Fibroblast of skin of abdomen (primary cell): ENCODE results near the gene TGM4.
"Not testable (repeated sequence)": the region's sequence is repeated elsewhere in the genome, so short reads cannot be mapped to it uniquely, and the experiment has no call there.

Experiments
- DNase-seq: peaks from one replicate; pipeline ENCODE4 v3.0.0-alpha.2; 2013

Gene TGM4

GRCh38 chr3:44915702-44916438, 41.5 kb downstream of the TGM4 start:
- no peak for DNase-seq

DNA sequence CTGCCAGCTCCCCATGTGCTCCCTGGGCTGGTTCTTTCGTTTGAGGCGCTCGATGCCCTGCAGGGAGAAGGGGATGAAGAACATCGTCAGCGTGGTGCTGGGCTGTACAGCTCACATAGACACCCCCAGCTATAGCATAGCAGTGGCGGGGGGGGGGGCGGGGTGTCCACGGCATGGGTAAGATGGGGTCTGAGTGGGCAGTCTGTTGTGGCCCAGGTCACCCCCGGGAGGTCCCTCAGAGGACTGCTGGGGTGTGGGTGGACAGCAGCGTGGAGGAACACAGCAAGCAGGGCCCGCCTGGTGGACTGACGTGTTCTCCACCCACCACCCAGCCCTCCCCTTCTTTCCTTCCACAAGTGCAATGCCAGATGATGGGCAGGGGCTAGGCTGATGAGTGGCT, 43.7 kb downstream of the TGM4 start:
- no peak for DNase-seq

DNA sequence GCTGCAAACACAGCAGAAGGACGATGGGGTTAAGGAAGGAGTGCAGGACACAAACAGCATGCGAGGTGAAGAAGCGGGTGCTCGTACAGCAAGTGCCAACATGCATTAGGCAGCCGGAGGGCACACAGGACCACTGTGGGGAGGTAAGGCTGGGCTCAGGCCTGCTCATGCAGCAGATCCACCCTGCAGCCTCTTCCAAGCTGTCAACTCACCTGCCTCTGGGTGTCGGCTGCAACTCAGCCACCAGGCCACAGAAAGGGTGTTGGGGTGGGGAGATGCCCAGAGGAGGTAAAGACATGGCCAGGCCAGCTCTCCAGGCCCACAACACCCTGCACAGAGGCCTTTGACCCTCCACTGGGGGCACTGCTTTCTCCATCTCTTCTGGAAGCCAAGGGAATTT, 44.2 kb downstream of the TGM4 start:
- DNase-seq = no peak

DNA sequence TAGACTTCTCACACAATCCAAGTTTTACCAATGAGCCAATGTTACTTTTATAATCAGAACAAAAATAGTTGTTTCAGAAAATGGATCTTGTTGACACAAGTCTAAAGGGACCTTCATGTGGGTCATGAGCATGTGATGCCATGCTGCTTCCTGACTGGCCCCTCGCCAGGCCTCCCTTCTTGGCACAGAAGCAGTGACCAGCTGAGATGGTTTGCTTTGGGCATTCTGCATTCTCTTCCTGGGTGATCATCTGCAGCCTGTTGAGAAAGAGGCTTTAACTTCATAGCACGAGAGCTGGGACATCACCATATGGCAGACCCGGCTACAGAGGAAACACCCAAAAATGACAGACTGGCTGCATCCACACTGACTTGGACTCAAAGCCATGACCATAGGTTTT, 45.7 kb downstream of the TGM4 start:
- DNase-seq = no peak

DNA sequence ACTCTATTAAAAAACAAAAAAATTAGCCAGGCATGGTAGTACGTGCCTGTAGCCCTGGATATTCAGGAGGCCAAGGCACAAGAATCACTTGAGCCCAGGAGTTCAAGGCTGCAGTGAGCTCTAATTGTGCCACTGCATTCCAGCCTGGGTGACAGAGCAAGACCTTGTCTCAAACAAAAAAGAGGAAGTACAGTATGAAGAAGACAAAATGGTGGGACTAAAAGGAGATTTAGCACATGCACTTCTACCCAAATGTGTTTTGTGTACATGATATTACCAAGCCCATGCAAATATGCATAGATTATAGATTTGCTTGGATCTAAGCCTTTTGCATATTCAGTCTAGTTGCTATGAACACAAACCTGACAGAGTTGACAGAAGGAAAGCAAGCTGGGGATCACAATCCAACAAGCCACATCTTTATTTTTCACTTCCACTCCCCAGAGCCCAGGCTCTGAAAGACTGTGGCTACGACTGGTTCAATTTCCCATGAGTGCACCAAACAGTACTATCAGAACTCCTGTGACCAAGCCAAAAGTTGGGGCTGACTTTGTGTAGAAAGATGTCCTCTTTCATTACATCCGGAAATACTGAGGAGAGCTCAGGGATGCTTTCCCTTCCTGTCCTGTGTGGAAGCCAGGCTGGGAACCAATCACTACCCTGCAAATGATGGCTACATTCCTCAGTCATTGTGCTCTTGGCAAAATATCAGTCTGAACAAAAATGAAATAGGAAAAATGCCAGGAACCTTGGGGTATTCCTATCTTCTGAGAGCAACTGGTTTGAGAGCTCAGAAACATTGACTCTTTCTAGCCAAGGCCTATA, 49.4 kb downstream of the TGM4 start:
- peak; percentile 56 for DNase-seq

DNA sequence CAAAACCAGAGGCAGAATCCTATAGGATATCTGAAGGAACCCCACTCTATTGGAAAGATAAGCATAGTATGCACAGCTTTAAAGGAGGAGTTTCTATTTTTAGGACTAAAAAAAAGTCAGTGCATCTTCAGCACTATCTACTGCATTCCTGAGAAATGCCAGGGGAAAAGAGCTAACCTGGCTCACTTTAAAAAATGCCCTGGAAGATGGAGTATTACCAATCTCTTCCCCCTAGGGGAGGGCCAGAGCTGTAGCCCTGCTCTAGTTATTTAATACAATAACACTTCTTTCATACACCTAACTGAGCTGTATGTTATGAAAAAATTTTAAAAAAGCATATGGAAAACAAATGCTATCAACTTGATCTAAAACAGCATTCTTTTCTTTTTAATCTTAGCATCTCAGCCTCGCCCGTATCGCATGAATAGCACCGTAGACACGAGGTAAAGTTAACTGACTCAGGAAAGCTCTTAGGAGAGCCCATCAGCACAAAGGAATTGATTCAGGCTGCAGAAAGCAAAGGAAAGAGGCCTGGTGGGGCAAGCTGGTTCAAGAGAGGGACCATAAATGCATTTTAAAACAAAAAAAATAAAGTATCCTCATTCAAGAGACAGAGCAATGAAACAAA, 50.2 kb downstream of the TGM4 start:
- DNase-seq = no peak

DNA sequence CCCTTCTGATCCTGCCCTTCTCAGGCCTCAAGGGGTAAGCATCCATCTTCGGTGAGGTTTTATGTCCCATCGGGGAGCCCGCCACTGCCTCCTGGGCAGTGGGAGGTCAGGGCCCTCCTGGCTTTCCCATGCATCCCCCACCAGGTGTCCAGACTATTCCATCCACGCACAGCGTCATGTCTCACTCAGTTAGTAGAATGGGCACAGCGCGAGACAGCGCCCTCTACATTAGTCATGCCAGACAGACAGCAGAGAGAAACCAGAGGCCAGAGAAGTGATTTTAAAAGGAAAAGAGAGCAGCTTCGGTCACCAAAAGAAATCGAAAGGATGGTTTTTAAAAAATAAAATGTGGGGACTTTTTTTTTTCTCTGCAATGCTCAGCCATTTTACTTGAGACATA, 51.8 kb downstream of the TGM4 start:
- no peak for DNase-seq

- no peak for DNase-seq
Observed at GRCh38 chr3:44926921-44927320, 52.5 kb downstream of the TGM4 start.

DNA sequence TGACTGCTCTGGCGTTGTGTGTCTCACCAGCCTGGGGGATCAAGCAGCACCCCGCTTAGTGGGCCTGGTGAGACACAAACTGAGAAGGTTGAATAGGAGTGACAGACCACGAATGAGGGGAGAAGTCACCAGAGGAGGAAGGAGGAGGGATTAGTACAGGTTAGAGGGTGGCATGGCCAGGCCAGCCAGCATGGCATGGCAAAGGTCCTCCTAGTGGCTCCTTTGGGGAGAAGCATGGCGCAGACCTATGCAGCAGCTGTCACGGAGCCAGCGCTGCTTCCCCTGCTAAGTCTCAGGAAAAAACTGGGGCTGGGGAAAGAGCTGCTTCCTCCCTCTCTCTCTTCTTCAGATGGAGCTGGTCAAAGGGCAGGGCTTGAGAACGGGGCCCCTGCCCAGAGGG, 53.0 kb downstream of the TGM4 start:
- DNase-seq = no peak

GRCh38 chr3:44929782-44930181, 55.4 kb downstream of the TGM4 start:
- no peak for DNase-seq

- no peak for DNase-seq
Observed at GRCh38 chr3:44930911-44931310, 56.5 kb downstream of the TGM4 start.

DNA sequence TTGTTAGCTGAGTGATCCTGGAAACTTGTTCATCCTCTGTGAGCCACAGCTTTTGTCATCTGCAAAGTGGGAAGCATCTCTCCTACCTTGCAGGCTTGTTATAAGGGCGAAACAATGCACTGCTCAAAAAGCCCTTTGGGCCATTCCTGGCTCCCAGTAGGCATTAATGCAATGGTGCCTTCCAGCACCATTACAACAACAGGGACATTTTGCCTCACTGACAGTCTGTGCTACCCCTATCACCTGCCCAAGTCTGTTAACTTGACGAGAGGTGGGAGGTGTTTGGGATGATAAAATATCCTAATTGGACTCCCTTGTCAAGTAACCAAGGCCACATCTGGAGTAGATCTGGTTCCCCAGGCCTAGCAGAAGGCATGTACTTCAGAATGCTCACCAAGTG, 57.4 kb downstream of the TGM4 start:
- DNase-seq = no peak

- no peak for DNase-seq
Observed at GRCh38 chr3:44932271-44932670, 57.9 kb downstream of the TGM4 start.

DNA sequence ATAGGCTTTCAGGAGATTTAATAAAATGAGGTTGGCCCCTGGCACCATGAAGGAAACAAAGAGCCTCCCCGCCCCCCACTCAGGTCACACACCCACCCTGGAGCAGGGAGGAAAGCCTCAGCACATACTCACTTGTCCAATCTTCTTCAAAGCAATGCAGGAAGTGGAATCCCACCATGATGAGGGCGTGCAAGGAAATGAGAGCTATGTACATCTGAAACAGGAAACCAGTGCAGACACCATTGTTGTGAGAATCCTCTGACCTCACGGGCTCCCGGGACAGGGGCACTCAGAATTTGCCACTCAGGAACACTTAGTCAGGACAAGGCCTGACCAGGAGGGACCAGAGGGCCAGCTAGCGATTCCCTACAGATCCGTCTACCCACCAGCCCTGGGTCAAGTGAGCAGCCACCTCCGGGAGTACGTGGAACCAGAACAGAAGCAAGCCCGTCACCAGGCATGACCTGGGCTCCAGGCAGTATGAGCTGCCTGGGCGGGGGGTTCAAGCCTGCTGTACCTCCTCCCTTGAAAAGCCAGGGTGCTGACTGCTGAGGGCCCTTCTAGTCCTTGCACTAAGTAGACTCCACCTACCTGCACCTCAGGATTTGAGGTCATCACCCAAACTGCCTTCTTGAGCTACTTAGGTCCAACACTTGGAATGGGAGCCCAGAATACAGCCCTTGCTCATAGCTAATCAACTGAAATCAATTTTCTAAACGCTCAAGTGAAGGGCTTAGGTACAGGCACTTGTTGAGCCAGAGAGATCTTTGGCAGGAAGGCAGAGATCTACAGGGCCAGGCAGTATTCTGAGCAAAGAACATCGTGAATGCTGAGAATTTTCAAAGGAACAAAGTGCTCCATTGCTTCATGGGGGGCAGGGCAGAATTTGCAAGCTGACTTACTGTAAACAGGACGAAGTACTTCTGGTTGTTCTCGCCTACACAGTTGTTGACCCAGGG, 58.9 kb downstream of the TGM4 start:
- no peak for DNase-seq

DNA sequence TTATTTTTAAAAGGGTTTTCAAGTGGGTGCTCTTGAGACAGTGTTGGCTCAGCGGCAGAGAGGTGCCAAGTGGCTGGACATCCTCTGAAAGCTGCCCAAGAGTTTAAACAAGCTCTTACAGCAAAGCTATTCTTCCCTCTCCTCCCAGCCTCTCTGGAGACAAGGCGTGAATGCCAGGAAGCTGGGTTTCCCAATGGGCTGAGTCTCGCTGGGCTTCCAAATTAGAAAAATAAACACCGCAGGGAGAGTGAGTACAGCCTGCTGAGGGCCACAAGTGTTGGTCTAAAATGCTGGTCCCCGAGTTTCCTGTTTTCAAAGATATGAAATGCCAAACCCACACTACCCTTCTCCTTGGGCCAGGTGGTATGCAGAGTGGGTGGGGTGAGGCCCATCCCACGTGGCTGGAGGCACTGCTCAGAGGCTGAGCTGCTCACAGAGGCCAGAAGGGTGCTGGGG, 65.2 kb downstream of the TGM4 start:
- DNase-seq = no peak

GRCh38 chr3:44942202-44942921, 68.0 kb downstream of the TGM4 start:
- peak; percentile 35 for DNase-seq

DNA sequence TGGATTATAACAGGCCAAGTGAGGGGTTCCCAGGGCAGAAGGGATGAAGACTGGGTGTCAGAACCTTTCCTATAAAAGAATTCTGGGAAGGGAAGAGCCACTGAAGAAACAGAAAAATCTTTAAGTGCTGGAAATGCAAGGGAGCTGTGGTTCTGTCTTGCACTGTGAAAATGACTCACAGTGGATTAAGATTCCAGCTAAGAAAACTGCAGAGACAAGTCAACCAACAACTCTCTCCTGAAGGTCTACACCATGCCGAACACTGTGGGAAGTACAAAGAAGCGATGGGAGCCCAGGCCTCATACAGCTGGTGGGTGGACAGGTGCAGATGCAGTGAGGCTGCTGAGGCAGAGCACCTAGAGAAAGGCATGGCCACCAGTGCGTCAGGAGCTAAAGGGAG, 73.8 kb downstream of the TGM4 start:
- DNase-seq = no peak

DNA sequence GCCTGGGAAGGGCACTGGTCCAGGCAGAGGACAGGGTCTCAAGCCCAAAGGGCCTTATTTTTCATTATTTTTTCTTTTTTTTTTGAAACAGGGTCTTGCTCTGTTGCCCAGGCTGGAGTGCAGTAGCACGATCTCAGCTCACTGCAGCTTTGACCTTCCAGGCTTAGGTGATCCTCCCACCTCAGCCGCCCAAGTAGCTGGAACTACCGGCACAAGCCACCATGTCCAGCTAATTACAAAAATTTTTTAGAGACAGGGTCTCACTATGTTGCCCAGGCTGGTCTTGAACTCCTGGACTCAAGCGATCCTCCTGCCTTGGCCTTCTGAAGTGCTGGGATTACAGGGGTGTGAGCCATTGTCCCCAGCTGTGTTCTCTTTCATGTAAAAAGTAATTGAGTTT, 75.4 kb downstream of the TGM4 start:
- not testable (repeated sequence) for DNase-seq

GRCh38 chr3:44950275-44950734, 75.9 kb downstream of the TGM4 start:
- DNase-seq = no peak

DNA sequence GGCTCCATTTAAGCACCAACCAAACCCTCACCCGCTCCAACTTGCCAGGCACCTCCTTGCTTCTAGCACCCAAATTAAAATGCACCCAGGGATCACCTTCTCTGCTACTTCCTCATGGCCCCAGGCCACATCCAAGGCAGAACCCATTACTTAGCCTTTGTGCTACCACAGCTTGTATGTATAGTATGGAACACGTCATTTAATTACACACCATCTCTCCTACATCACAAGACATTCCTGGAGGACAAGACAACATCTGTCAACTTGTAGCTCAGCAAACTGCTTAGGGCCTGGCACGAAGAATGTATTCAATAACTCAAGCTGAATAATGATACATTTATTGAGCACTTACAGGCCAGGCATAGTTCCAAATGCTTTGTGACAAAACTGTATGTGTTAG, 78.3 kb downstream of the TGM4 start:
- no peak for DNase-seq

GRCh38 chr3:44954304-44954703, 79.9 kb downstream of the TGM4 start:
- DNase-seq = no peak

GRCh38 chr3:44954962-44955361, 80.6 kb downstream of the TGM4 start:
- DNase-seq = no peak
